SK-N-SH treated with all-trans-retinoic acid at 6 μM for 48 hours (cell line): ENCODE data around the gene NADK.

ENCODE experiments used
- ATAC-seq: fragments of 200-7000 bp; cut with Tn5 transposase; 3 replicates; pipeline ENCODE4 v1.9.1; 2020; ENCODE audit warnings: mild to moderate bottlenecking, moderate library complexity
- ARNTL ChIP-seq: fragments of 450-650 bp; formaldehyde crosslinking; IDR thresholded peaks from 2 replicates; pipeline ENCODE4 v1.5.0; 2020; ENCODE audit warnings: low read depth, mild to moderate bottlenecking, moderate library complexity, borderline replicate concordance
- BACH2 ChIP-seq: fragments of 250-450 bp; sonication (Bioruptor Pico); IDR thresholded peaks from 2 replicates; pipeline ENCODE4 v1.9.0; 2021; ENCODE audit warnings: mild to moderate bottlenecking, borderline replicate concordance
- CSDC2 ChIP-seq: fragments of 250-450 bp; sonication (Bioruptor Pico); IDR thresholded peaks from 2 replicates; pipeline ENCODE4 v1.5.0; 2020; ENCODE audit warnings: mild to moderate bottlenecking, moderate library complexity
- ESRRG ChIP-seq: fragments of 250-450 bp; sonication (Bioruptor Pico); IDR thresholded peaks from 2 replicates; pipeline ENCODE4 v1.6.1; 2021; ENCODE audit warnings: mild to moderate bottlenecking
- GLIS3 ChIP-seq: fragments of 250-450 bp; sonication (Bioruptor Pico); IDR thresholded peaks from 2 replicates; pipeline ENCODE4 v1.5.0; 2020; ENCODE audit warnings: mild to moderate bottlenecking, moderate library complexity
- ISL1 ChIP-seq: fragments of 250-450 bp; sonication (Bioruptor Pico); IDR thresholded peaks from 2 replicates; pipeline ENCODE4 v2.1.2; 2022; ENCODE audit warnings: mild to moderate bottlenecking, moderate library complexity
- OSR1 ChIP-seq: fragments of 250-450 bp; sonication (Bioruptor Pico); IDR thresholded peaks from 2 replicates; pipeline ENCODE4 v1.8.0; 2022; ENCODE audit warnings: moderate library complexity, mild to moderate bottlenecking, inconsistent platforms
- PPARA ChIP-seq: fragments of 250-450 bp; sonication (Bioruptor Pico); IDR thresholded peaks from 2 replicates; pipeline ENCODE4 v1.5.0; 2020; ENCODE audit warnings: mild to moderate bottlenecking, borderline replicate concordance
- RARB ChIP-seq: fragments of 250-450 bp; sonication (Bioruptor Pico); IDR thresholded peaks from 2 replicates; pipeline ENCODE4 v1.8.0; 2021; ENCODE audit warnings: mild to moderate bottlenecking, moderate library complexity
- SNAI2 ChIP-seq: fragments of 250-450 bp; sonication (Bioruptor Pico); IDR thresholded peaks from 2 replicates; pipeline ENCODE4 v1.5.0; 2020; ENCODE audit warnings: mild to moderate bottlenecking, moderate library complexity
- TCF4 ChIP-seq: fragments of 250-450 bp; sonication (Bioruptor Pico); IDR thresholded peaks from 2 replicates; pipeline ENCODE4 v1.8.0; 2021; ENCODE audit warnings: mild to moderate bottlenecking, moderate library complexity, borderline replicate concordance
- TOX ChIP-seq: fragments of 250-450 bp; sonication (Bioruptor Pico); IDR thresholded peaks from 2 replicates; pipeline ENCODE4 v1.8.0; 2021; ENCODE audit warnings: mild to moderate bottlenecking, moderate library complexity, borderline replicate concordance
- ZC3H10 ChIP-seq: fragments of 250-450 bp; sonication (Bioruptor Pico); IDR thresholded peaks from 2 replicates; pipeline ENCODE4 v1.5.1; 2021; ENCODE audit warnings: mild to moderate bottlenecking, moderate library complexity
- ZFP3 ChIP-seq: fragments of 250-450 bp; sonication (Bioruptor Pico); IDR thresholded peaks from 2 replicates; pipeline ENCODE4 v1.5.0; 2020; ENCODE audit warnings: mild to moderate bottlenecking, moderate library complexity
- ZFP30 ChIP-seq: fragments of 450-650 bp; formaldehyde crosslinking; IDR thresholded peaks from 2 replicates; pipeline ENCODE4 v1.5.0; 2022; ENCODE audit warnings: mild to moderate bottlenecking, moderate library complexity
- ZNF565 ChIP-seq: fragments of 450-650 bp; formaldehyde crosslinking; conservative IDR thresholded peaks from 2 replicates; pipeline ENCODE4 v1.5.0; 2020; ENCODE audit warnings: low read depth, mild to moderate bottlenecking, moderate library complexity
- ZNF70 ChIP-seq: fragments of 450-650 bp; formaldehyde crosslinking; IDR thresholded peaks from 2 replicates; pipeline ENCODE4 v1.5.0; 2020; ENCODE audit warnings: mild to moderate bottlenecking, moderate library complexity
- ZNF8 ChIP-seq: fragments of 450-650 bp; formaldehyde crosslinking; IDR thresholded peaks from 2 replicates; pipeline ENCODE4 v1.5.0; 2020; ENCODE audit warnings: mild to moderate bottlenecking, moderate library complexity
- TF ChIP-seq, protein P1 (sequence below): fragments of 250-450 bp; sonication (Bioruptor Pico); IDR thresholded peaks from 2 replicates; pipeline ENCODE4 v1.5.0; 2020; ENCODE audit warnings: mild to moderate bottlenecking, moderate library complexity
- TF ChIP-seq, protein P2 (sequence below): fragments of 250-450 bp; sonication (Bioruptor Pico); IDR thresholded peaks from 2 replicates; pipeline ENCODE4 v1.8.0; 2020; ENCODE audit warnings: mild to moderate bottlenecking, moderate library complexity, borderline replicate concordance
- TF ChIP-seq, protein P3 (sequence below): fragments of 250-450 bp; sonication (Bioruptor Pico); IDR thresholded peaks from 2 replicates; pipeline ENCODE4 v1.5.1; 2020; ENCODE audit warnings: low read depth, mild to moderate bottlenecking, moderate library complexity
- TF ChIP-seq, protein P4 (sequence below): fragments of 250-450 bp; sonication (Bioruptor Pico); IDR thresholded peaks from 2 replicates; pipeline ENCODE4 v1.8.0; 2021; ENCODE audit warnings: low read depth, mild to moderate bottlenecking, moderate library complexity, borderline replicate concordance

Gene NADK

DNA sequence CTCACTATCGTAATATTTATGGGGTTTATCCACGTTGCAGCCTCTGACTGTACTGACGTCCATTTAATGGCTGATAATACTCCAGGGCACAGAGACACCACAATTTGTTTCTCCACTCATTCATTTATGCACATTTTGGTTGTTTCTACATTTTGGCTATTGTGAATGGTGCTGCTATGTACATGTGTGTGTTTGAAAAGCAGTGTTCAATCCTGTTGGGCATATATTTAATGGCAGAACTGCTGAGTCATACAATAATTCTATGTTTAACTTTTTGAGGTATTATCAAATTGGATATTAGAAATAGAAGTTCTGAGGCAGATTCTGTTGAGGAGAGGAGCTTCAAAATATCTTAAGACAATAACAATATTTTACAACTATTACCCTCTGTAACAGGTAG, 39.0 kb upstream of the NADK start:
- ATAC-seq: no peak
- no peak for TF ChIP-seq GLIS3 (CRISPR knock-in tag)
- TF ChIP-seq, all 23 proteins: peak for 0

DNA sequence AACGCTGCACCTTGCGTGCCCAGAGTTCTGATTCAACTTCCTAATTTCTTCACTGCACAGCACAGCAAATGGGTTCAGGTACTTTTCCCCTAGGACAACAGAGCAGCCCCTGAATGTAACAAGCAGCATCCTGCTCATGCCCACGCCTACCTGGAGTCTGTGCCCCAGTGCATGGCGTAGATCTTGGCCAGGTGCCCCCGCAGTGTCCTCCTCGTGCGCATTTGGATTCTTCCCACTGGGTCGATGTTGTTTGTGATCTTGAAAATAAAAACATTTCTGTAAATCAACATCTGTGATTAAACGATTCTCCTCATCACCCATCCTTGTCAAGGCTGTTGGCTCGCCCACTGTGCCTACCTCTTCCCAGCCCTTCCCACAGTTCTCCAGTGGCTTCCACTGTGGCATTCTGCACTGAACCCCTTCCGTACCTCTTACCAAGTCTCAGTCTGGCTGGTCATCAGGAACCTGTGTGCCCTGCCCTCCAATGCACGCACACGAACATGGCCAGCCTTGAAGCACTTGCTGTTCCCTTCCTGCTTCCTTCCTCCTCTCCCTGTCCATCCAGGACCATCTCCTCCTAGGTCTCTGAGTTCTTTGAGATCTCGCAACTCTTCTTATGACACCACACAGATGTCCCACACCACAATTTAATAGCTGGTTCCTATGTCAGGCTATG, 37.5 kb upstream of the NADK start:
- no peak for ATAC-seq
- TF ChIP-seq ESRRG (CRISPR knock-in tag) (no peak), GLIS3 (CRISPR knock-in tag) (no peak), ZFP30 (CRISPR knock-in tag) (no peak), ZNF70 (CRISPR knock-in tag) (no peak), ZNF565 (CRISPR knock-in tag) (no peak), PPARA (CRISPR knock-in tag) (no peak), ZNF8 (CRISPR knock-in tag) (no peak)
- TF ChIP-seq, protein P1, sequence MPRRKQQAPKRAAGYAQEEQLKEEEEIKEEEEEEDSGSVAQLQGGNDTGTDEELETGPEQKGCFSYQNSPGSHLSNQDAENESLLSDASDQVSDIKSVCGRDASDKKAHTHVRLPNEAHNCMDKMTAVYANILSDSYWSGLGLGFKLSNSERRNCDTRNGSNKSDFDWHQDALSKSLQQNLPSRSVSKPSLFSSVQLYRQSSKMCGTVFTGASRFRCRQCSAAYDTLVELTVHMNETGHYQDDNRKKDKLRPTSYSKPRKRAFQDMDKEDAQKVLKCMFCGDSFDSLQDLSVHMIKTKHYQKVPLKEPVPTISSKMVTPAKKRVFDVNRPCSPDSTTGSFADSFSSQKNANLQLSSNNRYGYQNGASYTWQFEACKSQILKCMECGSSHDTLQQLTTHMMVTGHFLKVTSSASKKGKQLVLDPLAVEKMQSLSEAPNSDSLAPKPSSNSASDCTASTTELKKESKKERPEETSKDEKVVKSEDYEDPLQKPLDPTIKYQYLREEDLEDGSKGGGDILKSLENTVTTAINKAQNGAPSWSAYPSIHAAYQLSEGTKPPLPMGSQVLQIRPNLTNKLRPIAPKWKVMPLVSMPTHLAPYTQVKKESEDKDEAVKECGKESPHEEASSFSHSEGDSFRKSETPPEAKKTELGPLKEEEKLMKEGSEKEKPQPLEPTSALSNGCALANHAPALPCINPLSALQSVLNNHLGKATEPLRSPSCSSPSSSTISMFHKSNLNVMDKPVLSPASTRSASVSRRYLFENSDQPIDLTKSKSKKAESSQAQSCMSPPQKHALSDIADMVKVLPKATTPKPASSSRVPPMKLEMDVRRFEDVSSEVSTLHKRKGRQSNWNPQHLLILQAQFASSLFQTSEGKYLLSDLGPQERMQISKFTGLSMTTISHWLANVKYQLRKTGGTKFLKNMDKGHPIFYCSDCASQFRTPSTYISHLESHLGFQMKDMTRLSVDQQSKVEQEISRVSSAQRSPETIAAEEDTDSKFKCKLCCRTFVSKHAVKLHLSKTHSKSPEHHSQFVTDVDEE (CRISPR knock-in tag): no peak

DNA sequence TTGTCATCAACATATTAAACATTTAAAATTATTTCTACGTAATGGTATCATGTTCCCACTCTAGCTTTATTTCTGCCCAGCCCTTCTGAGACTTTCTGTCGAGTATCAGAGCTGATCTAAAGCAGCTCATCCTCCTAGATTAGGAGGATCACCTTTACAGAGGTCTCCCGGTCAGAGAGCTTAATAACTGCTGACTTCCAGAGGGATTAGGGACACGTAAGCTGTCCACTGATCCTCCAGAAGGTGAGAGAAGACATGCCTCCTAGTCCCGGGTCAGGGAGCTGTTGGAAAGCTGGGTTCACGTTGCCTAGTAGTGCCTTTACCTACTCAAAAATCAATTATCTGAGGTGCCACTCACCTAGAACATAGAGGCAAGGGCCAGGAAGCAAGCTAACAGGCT, 31.2 kb upstream of the NADK start:
- no peak for ATAC-seq

DNA sequence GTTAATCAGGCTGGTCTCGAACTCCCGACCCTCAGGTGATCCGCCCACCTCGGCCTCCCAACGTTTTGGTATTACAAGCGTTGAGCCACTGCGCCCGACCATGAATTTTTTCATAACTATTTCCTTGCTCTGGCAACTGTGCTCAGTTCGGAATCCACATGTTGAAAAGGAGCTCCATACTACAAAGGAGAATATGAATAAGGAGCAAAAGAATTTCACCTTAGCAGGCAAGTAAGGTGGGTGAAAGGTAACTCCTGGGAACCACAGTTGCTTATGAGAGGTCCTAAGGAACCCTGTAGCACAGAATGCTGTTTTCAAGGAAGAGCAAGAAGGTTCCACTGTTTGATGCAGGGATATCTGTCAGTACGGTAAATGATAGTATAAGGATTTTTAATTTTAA, 29.9 kb upstream of the NADK start:
- ATAC-seq: no peak
- TF ChIP-seq CSDC2 (CRISPR knock-in tag) (no peak), ZNF565 (CRISPR knock-in tag) (no peak), ZNF70 (CRISPR knock-in tag) (no peak), TOX (no peak), ESRRG (CRISPR knock-in tag) (no peak), GLIS3 (CRISPR knock-in tag) (no peak), PPARA (CRISPR knock-in tag) (no peak)
- TF ChIP-seq, protein P2, sequence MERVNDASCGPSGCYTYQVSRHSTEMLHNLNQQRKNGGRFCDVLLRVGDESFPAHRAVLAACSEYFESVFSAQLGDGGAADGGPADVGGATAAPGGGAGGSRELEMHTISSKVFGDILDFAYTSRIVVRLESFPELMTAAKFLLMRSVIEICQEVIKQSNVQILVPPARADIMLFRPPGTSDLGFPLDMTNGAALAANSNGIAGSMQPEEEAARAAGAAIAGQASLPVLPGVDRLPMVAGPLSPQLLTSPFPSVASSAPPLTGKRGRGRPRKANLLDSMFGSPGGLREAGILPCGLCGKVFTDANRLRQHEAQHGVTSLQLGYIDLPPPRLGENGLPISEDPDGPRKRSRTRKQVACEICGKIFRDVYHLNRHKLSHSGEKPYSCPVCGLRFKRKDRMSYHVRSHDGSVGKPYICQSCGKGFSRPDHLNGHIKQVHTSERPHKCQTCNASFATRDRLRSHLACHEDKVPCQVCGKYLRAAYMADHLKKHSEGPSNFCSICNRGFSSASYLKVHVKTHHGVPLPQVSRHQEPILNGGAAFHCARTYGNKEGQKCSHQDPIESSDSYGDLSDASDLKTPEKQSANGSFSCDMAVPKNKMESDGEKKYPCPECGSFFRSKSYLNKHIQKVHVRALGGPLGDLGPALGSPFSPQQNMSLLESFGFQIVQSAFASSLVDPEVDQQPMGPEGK (CRISPR knock-in tag): no peak
- TF ChIP-seq, protein P3, sequence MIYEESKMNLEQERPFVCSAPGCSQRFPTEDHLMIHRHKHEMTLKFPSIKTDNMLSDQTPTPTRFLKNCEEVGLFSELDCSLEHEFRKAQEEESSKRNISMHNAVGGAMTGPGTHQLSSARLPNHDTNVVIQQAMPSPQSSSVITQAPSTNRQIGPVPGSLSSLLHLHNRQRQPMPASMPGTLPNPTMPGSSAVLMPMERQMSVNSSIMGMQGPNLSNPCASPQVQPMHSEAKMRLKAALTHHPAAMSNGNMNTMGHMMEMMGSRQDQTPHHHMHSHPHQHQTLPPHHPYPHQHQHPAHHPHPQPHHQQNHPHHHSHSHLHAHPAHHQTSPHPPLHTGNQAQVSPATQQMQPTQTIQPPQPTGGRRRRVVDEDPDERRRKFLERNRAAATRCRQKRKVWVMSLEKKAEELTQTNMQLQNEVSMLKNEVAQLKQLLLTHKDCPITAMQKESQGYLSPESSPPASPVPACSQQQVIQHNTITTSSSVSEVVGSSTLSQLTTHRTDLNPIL: no peak

More for the DNA sequence above, 31.2 kb upstream of the NADK start:
- no peak for TF ChIP-seq ISL1
- TF ChIP-seq, protein P2 (CRISPR knock-in tag): no peak
- no peak for TF ChIP-seq TCF4 (CRISPR knock-in tag)
- TF ChIP-seq OSR1 (CRISPR knock-in tag): no peak
- TF ChIP-seq ARNTL (CRISPR knock-in tag): no peak
- no peak for TF ChIP-seq ZFP30 (CRISPR knock-in tag)
- no peak for TF ChIP-seq ZC3H10 (CRISPR knock-in tag)
- TF ChIP-seq RARB (CRISPR knock-in tag): no peak
- no peak for TF ChIP-seq GLIS3 (CRISPR knock-in tag)
- TF ChIP-seq ESRRG (CRISPR knock-in tag): no peak
- TF ChIP-seq, protein P4, sequence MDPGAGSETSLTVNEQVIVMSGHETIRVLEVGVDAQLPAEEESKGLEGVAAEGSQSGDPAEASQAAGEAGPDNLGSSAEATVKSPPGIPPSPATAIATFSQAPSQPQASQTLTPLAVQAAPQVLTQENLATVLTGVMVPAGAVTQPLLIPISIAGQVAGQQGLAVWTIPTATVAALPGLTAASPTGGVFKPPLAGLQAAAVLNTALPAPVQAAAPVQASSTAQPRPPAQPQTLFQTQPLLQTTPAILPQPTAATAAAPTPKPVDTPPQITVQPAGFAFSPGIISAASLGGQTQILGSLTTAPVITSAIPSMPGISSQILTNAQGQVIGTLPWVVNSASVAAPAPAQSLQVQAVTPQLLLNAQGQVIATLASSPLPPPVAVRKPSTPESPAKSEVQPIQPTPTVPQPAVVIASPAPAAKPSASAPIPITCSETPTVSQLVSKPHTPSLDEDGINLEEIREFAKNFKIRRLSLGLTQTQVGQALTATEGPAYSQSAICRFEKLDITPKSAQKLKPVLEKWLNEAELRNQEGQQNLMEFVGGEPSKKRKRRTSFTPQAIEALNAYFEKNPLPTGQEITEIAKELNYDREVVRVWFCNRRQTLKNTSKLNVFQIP: no peak
- no peak for TF ChIP-seq BACH2 (CRISPR knock-in tag)
- TF ChIP-seq, protein P1 (CRISPR knock-in tag): no peak
- TF ChIP-seq ZNF8 (CRISPR knock-in tag): no peak
- no peak for TF ChIP-seq ZFP3 (CRISPR knock-in tag)
- no peak for TF ChIP-seq SNAI2 (CRISPR knock-in tag)
